K562 (cell line): ENCODE data around the gene TBX19.

Experiments
- ATF3 ChIP-seq, 2 experiments: fragments of 450-650 bp in 1 of 2; sonication (generic) in 1 of 2; formaldehyde crosslinking in 1 of 2; IDR thresholded peaks in 1 of 2; conservative IDR thresholded peaks in 1 of 2; 2 replicates each; pipeline versions ENCODE4 v1.6.1 to v1.8.1; 2016 to 2023; ENCODE audit warnings: mild to moderate bottlenecking in 2 of 2, moderate library complexity in 2 of 2, inconsistent platforms in 1 of 2, missing genetic modification reagents in 1 of 2
- CBX1 ChIP-seq: sonication (generic); IDR thresholded peaks from 2 replicates; pipeline ENCODE4 v1.6.1; 2016; ENCODE audit warnings: antibody characterized with exemption, low read depth, mild to moderate bottlenecking
- EP300 ChIP-seq: IDR thresholded peaks from 2 replicates; pipeline ENCODE4 v1.6.1; 2012; ENCODE audit warnings: low read length, improper control_type of control experiment
- MYC ChIP-seq, 2 experiments: fragments of 250-450 bp in 1 of 2; sonication (Bioruptor Pico) in 1 of 2; IDR thresholded peaks; 2 replicates each; pipeline versions ENCODE4 v1.5.1 to v1.6.1; 2012 to 2021; ENCODE audit warnings: low read depth in 2 of 2, borderline replicate concordance in 1 of 2, improper control_type of control experiment in 1 of 2, low read length in 1 of 2, mild to moderate bottlenecking in 1 of 2, moderate library complexity in 1 of 2
- NFE2L1 ChIP-seq: fragments of 450-650 bp; IDR thresholded peaks from 2 replicates; pipeline ENCODE4 v1.6.1; 2016; ENCODE audit warnings: missing genetic modification characterization, low read depth, mild to moderate bottlenecking, missing compliant biosample characterization, moderate library complexity, borderline replicate concordance
- POLR2AphosphoS5 ChIP-seq: IDR thresholded peaks from 2 replicates; pipeline ENCODE4 v1.6.1; 2011; ENCODE audit warnings: mild to moderate bottlenecking, low read depth, low read length, moderate library complexity; ENCODE audit not compliant: control insufficient read depth, insufficient read depth
- SREBF2 ChIP-seq: sonication (generic); formaldehyde crosslinking; IDR thresholded peaks from 2 replicates; pipeline ENCODE4 v1.4.0; 2020; ENCODE audit warnings: mild to moderate bottlenecking, missing genetic modification reagents
- TAF15 ChIP-seq: fragments of 200-400 bp; formaldehyde crosslinking; IDR thresholded peaks from 2 replicates; pipeline ENCODE4 v1.6.1; 2017; ENCODE audit warnings: mild to moderate bottlenecking, low read depth, low read length, moderate library complexity
- ZFP91 ChIP-seq: sonication (generic); formaldehyde crosslinking; IDR thresholded peaks from 2 replicates; pipeline ENCODE4 v1.8.0; 2022; ENCODE audit warnings: mild to moderate bottlenecking, missing genetic modification reagents
- ZNF239 ChIP-seq: fragments of 250-450 bp; sonication (Bioruptor Pico); IDR thresholded peaks from 2 replicates; pipeline ENCODE4 v1.4.0; 2020; ENCODE audit warnings: mild to moderate bottlenecking
- TF ChIP-seq, protein P1 (sequence below), 3 experiments: IDR thresholded peaks in 2 of 3; conservative IDR thresholded peaks in 1 of 3; 2 replicates each; pipeline ENCODE4 v1.5.1; 2011 to 2012; ENCODE audit warnings: low read length in 3 of 3, mild to moderate bottlenecking in 3 of 3, control low read depth in 2 of 3, improper control_type of control experiment in 1 of 3, inconsistent platforms in 1 of 3, low read depth in 1 of 3, mixed read lengths in 1 of 3, moderate library complexity in 1 of 3; ENCODE audit not compliant: insufficient read depth in 2 of 3
- TF ChIP-seq, protein P2 (sequence below), 2 experiments: fragments of 450-650 bp; formaldehyde crosslinking in 1 of 2; IDR thresholded peaks; 2 replicates each; pipeline versions ENCODE4 v1.4.0 to v1.6.1; 2014 to 2020; ENCODE audit warnings: mild to moderate bottlenecking in 2 of 2, borderline replicate concordance in 1 of 2, low read depth in 1 of 2

- TF ChIP-seq MYC (IDR thresholded peaks at IDR 0.05; ENCODE audit: low read depth, low read length) (no peak), MYC (CRISPR knock-in tag; IDR thresholded peaks at IDR 0.05; ENCODE audit: borderline replicate concordance, low read depth) (no peak), POLR2AphosphoS5 (no peak), TAF15 (no peak), CBX1 (no peak), SREBF2 (CRISPR knock-in tag) (no peak), ZFP91 (CRISPR knock-in tag) (no peak), ZNF239 (CRISPR knock-in tag) (no peak), ATF3 (IDR thresholded peaks at IDR 0.05) (peak; percentile 74), ATF3 (CRISPR knock-in tag; conservative IDR thresholded peaks at IDR 0.05) (no peak), NFE2L1 (tag) (no peak), EP300 (no peak)
- TF ChIP-seq, protein P1, sequence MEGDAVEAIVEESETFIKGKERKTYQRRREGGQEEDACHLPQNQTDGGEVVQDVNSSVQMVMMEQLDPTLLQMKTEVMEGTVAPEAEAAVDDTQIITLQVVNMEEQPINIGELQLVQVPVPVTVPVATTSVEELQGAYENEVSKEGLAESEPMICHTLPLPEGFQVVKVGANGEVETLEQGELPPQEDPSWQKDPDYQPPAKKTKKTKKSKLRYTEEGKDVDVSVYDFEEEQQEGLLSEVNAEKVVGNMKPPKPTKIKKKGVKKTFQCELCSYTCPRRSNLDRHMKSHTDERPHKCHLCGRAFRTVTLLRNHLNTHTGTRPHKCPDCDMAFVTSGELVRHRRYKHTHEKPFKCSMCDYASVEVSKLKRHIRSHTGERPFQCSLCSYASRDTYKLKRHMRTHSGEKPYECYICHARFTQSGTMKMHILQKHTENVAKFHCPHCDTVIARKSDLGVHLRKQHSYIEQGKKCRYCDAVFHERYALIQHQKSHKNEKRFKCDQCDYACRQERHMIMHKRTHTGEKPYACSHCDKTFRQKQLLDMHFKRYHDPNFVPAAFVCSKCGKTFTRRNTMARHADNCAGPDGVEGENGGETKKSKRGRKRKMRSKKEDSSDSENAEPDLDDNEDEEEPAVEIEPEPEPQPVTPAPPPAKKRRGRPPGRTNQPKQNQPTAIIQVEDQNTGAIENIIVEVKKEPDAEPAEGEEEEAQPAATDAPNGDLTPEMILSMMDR (IDR thresholded peaks at IDR 0.05 in 2 of 3, conservative IDR thresholded peaks at IDR 0.05 in 1 of 3; ENCODE audit: insufficient read depth in 2 of 3, low read depth in 1 of 3, low read length in 3 of 3), result peak; percentile 42 to 77 (median 62); a peak in 5 of 6 replicates
- TF ChIP-seq, protein P2, sequence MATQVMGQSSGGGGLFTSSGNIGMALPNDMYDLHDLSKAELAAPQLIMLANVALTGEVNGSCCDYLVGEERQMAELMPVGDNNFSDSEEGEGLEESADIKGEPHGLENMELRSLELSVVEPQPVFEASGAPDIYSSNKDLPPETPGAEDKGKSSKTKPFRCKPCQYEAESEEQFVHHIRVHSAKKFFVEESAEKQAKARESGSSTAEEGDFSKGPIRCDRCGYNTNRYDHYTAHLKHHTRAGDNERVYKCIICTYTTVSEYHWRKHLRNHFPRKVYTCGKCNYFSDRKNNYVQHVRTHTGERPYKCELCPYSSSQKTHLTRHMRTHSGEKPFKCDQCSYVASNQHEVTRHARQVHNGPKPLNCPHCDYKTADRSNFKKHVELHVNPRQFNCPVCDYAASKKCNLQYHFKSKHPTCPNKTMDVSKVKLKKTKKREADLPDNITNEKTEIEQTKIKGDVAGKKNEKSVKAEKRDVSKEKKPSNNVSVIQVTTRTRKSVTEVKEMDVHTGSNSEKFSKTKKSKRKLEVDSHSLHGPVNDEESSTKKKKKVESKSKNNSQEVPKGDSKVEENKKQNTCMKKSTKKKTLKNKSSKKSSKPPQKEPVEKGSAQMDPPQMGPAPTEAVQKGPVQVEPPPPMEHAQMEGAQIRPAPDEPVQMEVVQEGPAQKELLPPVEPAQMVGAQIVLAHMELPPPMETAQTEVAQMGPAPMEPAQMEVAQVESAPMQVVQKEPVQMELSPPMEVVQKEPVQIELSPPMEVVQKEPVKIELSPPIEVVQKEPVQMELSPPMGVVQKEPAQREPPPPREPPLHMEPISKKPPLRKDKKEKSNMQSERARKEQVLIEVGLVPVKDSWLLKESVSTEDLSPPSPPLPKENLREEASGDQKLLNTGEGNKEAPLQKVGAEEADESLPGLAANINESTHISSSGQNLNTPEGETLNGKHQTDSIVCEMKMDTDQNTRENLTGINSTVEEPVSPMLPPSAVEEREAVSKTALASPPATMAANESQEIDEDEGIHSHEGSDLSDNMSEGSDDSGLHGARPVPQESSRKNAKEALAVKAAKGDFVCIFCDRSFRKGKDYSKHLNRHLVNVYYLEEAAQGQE (IDR thresholded peaks at IDR 0.05; ENCODE audit: borderline replicate concordance), result peak; percentile 76; the same call in 1 of the 2 replicates
- TF ChIP-seq, protein P2 (CRISPR knock-in tag; IDR thresholded peaks at IDR 0.05; ENCODE audit: low read depth), result no peak
Measured at GRCh38 chr1:168321945-168322344, 41.3 kb downstream of the TBX19 start.
